GM12891 (cell line): ENCODE measurements around the gene DDX41.

ENCODE experiments used
- DNase-seq: peaks from one replicate; pipeline ENCODE4 v3.0.0; 2011; ENCODE audit warnings: low spot score; ENCODE audit not compliant: insufficient read length
- FAIRE-seq: peaks from 2 replicates; lab custom pipeline; 2011; peaks lifted over from hg19 to GRCh38; lab: Jason Lieb, UNC
- PAX5 ChIP-seq: IDR thresholded peaks from 2 replicates; pipeline ENCODE4 v1.6.1; 2011; ENCODE audit warnings: low read length, moderate library complexity, mild to moderate bottlenecking; ENCODE audit not compliant: insufficient read depth, severe bottlenecking
- POLR2A ChIP-seq: IDR thresholded peaks from 2 replicates; pipeline ENCODE4 v1.6.1; 2011; ENCODE audit warnings: low read depth, low read length, control low read depth
- POLR2AphosphoS5 ChIP-seq: IDR thresholded peaks from 2 replicates; pipeline ENCODE4 v1.6.1; 2011; ENCODE audit warnings: low read depth, low read length, control low read depth
- POU2F2 ChIP-seq: IDR thresholded peaks from 2 replicates; pipeline ENCODE4 v1.6.1; 2011; ENCODE audit warnings: low read depth, mild to moderate bottlenecking, control low read depth, low read length, moderate library complexity
- SPI1 ChIP-seq: IDR thresholded peaks from 2 replicates; pipeline ENCODE4 v1.6.1; 2011; ENCODE audit warnings: low read depth, low read length, control low read depth
- TAF1 ChIP-seq: IDR thresholded peaks from 2 replicates; pipeline ENCODE4 v1.6.1; 2011; ENCODE audit warnings: low read depth, low read length, control low read depth

Gene DDX41

GRCh38 chr5:177497292-177498012 lies 19.3 kb downstream of the DDX41 start, which contains the start of gene PDLIM7:
TSS of gene PDLIM7 (minus strand) at chr5:177497604. CDS start at chr5:177496512, 1,092 bp downstream.
- peak; percentile 89 for TF ChIP-seq POLR2A
- TF ChIP-seq POLR2AphosphoS5: peak; percentile 91
- 0 out of 2 replicates have a peak, but pooled peaks have one; percentile 3 for TF ChIP-seq SPI1
- no peak for TF ChIP-seq PAX5
- TF ChIP-seq TAF1: peak; percentile 88
- TF ChIP-seq POU2F2: peak; percentile 31; the same call in 1 of the 2 replicates
- FAIRE-seq (peak; percentile 98), DNase-seq (peak; percentile 94)

DNA sequence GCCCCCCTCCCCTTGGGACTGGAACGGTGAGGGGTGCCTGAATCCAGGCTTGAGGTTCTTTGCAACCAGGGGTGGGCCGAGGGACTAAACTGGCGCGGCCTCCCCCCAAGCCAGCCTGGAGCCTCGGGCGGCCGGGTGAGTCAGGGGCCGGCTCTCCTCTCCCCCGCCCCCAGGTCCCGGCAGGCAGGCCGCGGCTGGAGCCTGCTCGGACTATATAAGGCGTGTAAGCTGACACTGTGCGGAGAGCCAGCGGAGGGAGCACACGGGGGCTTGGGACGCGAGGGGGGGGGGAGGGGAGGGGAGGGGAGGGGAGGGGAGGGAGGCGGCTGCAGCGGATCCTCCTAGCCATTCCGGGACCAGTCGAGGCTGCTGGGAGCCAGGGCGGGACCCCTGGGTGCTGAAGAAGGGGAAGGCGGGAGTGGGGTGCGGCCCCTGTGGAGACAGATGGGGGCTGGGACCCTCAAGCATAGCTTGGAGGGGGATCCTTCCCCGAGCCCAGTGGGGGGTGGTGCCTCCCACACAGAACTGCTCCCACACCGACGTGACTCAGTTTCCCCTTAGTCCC lies 20.0 kb downstream of the DDX41 start:
- no peak for FAIRE-seq

GRCh38 chr5:177496070-177496726 lies 20.6 kb downstream of the DDX41 start:
- FAIRE-seq (no peak), DNase-seq (no peak)
- TF ChIP-seq PAX5 (no peak), TAF1 (no peak)

More for the DNA sequence above, 20.0 kb downstream of the DDX41 start:
- TF ChIP-seq POLR2AphosphoS5 (no peak), POLR2A (no peak), POU2F2 (no peak), SPI1 (no peak), TAF1 (no peak), PAX5 (no peak)
- DNase-seq: peak; percentile 65

- TF ChIP-seq POLR2A (no peak), POU2F2 (no peak), TAF1 (no peak), POLR2AphosphoS5 (0 out of 2 replicates have a peak, but pooled peaks have one; percentile 8), SPI1 (no peak), PAX5 (no peak)
- FAIRE-seq (peak; percentile 61), DNase-seq (peak; percentile 67)
Observed at GRCh38 chr5:177495243-177496060, 21.3 kb downstream of the DDX41 start.

DNA sequence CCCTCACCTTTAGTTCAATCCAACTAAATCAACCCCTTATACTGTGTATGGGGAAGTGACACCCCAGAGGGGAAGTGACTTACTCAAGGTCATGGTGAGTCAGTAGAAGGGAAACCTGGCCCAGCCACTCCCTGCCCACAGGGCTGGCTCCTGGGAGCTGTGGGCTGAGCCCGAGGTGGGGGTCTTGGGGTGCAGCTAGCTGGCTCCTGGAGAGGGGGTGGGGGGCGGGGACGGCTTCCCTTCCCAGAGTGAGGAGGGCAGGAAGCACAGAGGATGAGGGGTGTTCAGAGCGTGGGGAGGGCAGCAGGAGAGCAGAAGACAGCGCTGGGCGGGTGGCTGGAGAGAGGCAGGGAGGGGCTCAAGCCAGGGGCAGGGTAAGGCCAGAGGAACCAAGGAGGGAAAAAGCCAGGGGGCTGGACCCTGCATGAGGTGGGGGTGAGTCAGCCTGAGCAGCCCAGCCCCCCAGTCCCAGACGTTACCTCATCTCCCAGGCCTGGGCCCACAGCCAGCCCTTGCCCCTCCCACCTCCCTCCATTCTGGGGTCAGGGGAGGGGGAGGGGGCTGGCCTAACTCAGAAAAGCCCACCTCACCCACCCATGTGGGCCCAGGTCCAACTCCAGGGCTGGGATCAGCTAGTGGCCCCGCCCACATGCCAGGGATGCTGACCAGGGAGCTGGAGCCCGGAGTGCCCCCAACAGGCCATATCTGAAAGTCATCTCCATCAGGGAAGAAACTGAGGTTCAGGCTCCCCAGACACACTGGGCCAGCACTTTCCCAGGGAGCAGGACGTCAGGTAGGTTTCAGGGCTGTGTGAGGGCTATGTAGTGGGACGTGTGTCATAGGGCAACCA lies 22.2 kb downstream of the DDX41 start:
- FAIRE-seq (peak; percentile 83), DNase-seq (no peak)
- no peak for TF ChIP-seq TAF1
- TF ChIP-seq SPI1: peak; percentile 94

DNA sequence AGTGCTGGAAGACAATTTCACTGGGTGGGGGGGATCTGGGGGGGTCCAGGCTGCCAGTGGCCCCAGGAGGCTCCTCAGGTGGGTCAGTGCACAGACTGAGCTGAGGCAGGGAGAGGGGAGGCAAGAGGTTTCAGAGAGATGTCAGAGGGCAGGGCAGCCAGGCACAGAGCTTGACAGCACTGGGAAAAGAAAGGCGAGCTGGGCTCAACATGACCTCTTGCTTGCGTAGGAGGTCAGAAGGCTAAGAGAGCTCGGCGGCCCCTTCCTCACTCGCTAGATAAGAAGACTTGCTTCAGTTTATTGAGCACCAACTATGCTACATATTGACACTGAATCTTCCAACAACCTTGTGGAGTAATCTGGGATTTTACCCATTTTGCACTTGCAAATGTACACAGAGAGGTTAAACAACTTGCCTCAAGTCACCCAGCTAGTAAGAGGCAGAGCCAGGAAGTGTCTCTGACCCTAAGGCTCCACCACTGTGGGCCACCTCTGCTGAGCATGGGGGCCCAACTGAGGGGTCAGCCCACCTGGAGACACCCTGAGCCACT lies 22.9 kb downstream of the DDX41 start:
- FAIRE-seq (no peak), DNase-seq (no peak)
- TF ChIP-seq POU2F2 (no peak), POLR2AphosphoS5 (no peak), POLR2A (no peak), PAX5 (no peak), SPI1 (no peak)

GRCh38 chr5:177492841-177493240 lies 23.9 kb downstream of the DDX41 start:
- no peak for FAIRE-seq
- TF ChIP-seq POLR2A: no peak
- no peak for TF ChIP-seq TAF1
- TF ChIP-seq POLR2AphosphoS5: 0 out of 2 replicates have a peak, but pooled peaks have one; percentile 33
- no peak for TF ChIP-seq SPI1
- 0 out of 2 replicates have a peak, but pooled peaks have one; percentile 10 for TF ChIP-seq POU2F2

GRCh38 chr5:177491983-177492746 lies 24.6 kb downstream of the DDX41 start:
- TF ChIP-seq TAF1 (no peak), POLR2AphosphoS5 (no peak), POLR2A (no peak), POU2F2 (no peak), SPI1 (no peak), PAX5 (no peak)
- FAIRE-seq (no peak), DNase-seq (no peak)

More at GRCh38 chr5:177492841-177493240, 23.9 kb downstream of the DDX41 start:
- no peak for DNase-seq
